Trophoblast cell (in vitro differentiated cells and primary cell): Measurements from ENCODE around the gene GPRIN3.

Experiments used
- DNase-seq, 2 donors: peaks; one replicate each; pipeline ENCODE4 v3.0.0-alpha.2; 2016
- H2AFZ ChIP-seq: 2 replicates; pipeline ENCODE4 v1.6.1; 2013; ENCODE audit warnings: low read length, moderate library complexity, mild to moderate bottlenecking; ENCODE audit not compliant: insufficient read depth, poor library complexity
- H2AK5ac ChIP-seq: 2 replicates; pipeline ENCODE4 v1.6.1; 2013; ENCODE audit warnings: mild to moderate bottlenecking, low read length
- H2BK120ac ChIP-seq: 2 replicates; pipeline ENCODE4 v1.6.1; 2013; ENCODE audit warnings: low read length, mild to moderate bottlenecking, moderate library complexity; ENCODE audit not compliant: insufficient read depth, poor library complexity
- H2BK12ac ChIP-seq: 2 replicates; pipeline ENCODE4 v1.6.1; 2013; ENCODE audit warnings: mild to moderate bottlenecking, low read length, moderate library complexity
- H2BK5ac ChIP-seq: 2 replicates; pipeline ENCODE4 v1.6.1; 2013; ENCODE audit warnings: low read length, low read depth, moderate library complexity, mild to moderate bottlenecking; ENCODE audit not compliant: poor library complexity
- H3K14ac ChIP-seq: 2 replicates; pipeline ENCODE4 v1.6.1; 2013; ENCODE audit warnings: mild to moderate bottlenecking, low read length
- H3K18ac ChIP-seq: 2 replicates; pipeline ENCODE4 v1.6.1; 2013; ENCODE audit warnings: mild to moderate bottlenecking, low read length
- H3K23ac ChIP-seq: 2 replicates; pipeline ENCODE4 v1.6.1; 2013; ENCODE audit warnings: low read length
- H3K27ac ChIP-seq: 2 replicates; pipeline ENCODE4 v1.5.1; 2013; ENCODE audit warnings: low read depth, mild to moderate bottlenecking, inconsistent platforms, low read length, moderate library complexity
- H3K27me3 ChIP-seq: 2 replicates; pipeline ENCODE4 v1.6.1; 2013; ENCODE audit warnings: inconsistent platforms, mild to moderate bottlenecking, low read length, moderate library complexity; ENCODE audit not compliant: insufficient read depth
- H3K36me3 ChIP-seq, 2 experiments: 1 replicate in 1 of 2; 2 replicates in 1 of 2; pipeline ENCODE4 v1.6.1; 2013; ENCODE audit warnings: low read length in 2 of 2, mild to moderate bottlenecking in 2 of 2, moderate library complexity in 1 of 2; ENCODE audit not compliant: insufficient read depth in 2 of 2, control insufficient read depth in 1 of 2
- H3K4ac ChIP-seq: 2 replicates; pipeline ENCODE4 v1.6.1; 2013; ENCODE audit warnings: low read depth, mild to moderate bottlenecking, low read length, moderate library complexity
- H3K4me1 ChIP-seq, 2 experiments: 1 replicate in 1 of 2; 2 replicates in 1 of 2; pipeline ENCODE4 v1.6.1; 2013; ENCODE audit warnings: low read length in 2 of 2, mild to moderate bottlenecking in 2 of 2, moderate library complexity in 1 of 2; ENCODE audit not compliant: insufficient read depth in 2 of 2, control insufficient read depth in 1 of 2
- H3K4me2 ChIP-seq: 2 replicates; pipeline ENCODE4 v1.6.1; 2013; ENCODE audit warnings: inconsistent platforms, mild to moderate bottlenecking, low read length, moderate library complexity
- H3K4me3 ChIP-seq: 2 replicates; pipeline ENCODE4 v1.5.1; 2013; ENCODE audit warnings: mild to moderate bottlenecking, low read depth, low read length, inconsistent platforms
- H3K79me1 ChIP-seq: one replicate; pipeline ENCODE4 v1.6.1; 2013; ENCODE audit warnings: low read length
- H3K79me2 ChIP-seq: 2 replicates; pipeline ENCODE4 v1.6.1; 2013; ENCODE audit warnings: low read length, mild to moderate bottlenecking; ENCODE audit not compliant: control insufficient read depth, insufficient read depth, poor library complexity
- H3K9ac ChIP-seq: 2 replicates; pipeline ENCODE4 v1.6.1; 2013; ENCODE audit warnings: mild to moderate bottlenecking, low read length
- H3K9me3 ChIP-seq: 2 replicates; pipeline ENCODE4 v1.6.1; 2013; ENCODE audit warnings: low read depth, mild to moderate bottlenecking, control low read depth, inconsistent platforms, low read length; ENCODE audit not compliant: insufficient read depth
- H4K12ac ChIP-seq: 2 replicates; pipeline ENCODE4 v1.6.1; 2013; ENCODE audit warnings: low read depth, mild to moderate bottlenecking, low read length, moderate library complexity
- H4K8ac ChIP-seq: 2 replicates; pipeline ENCODE4 v1.6.1; 2013; ENCODE audit warnings: low read depth, mild to moderate bottlenecking, low read length, moderate library complexity
- H4K91ac ChIP-seq: one replicate; pipeline ENCODE4 v1.6.1; 2013; ENCODE audit warnings: low read depth, mild to moderate bottlenecking, low read length, moderate library complexity
- WGBS: extraction: QIAGEN DNeasy Blood & Tissue Kit; methylation state at CpG from one replicate; pipeline ENCODE4 v1.1.7; 2013; ENCODE audit warnings: missing lambda C conversion rate; ENCODE audit not compliant: insufficient read length, insufficient coverage; ENCODE audit errors: extremely low coverage; 5-methylcytosine and 5-hydroxymethylcytosine counted together

Gene GPRIN3

GRCh38 chr4:89352541-89352940 is 44.9 kb upstream of the GPRIN3 start:
- Histone ChIP-seq H2BK12ac (no peak overlapping the region), H4K91ac (no peak overlapping the region)

GRCh38 chr4:89351201-89351600 is 43.6 kb upstream of the GPRIN3 start:
- H2BK120ac ChIP-seq: no peak overlapping the region
- H2AFZ ChIP-seq: no peak overlapping the region
- H3K27me3 ChIP-seq: no peaks in the 10 kb centered on the region
- H2BK5ac ChIP-seq: no peak overlapping the region
- H3K79me2 ChIP-seq: no peaks in the 10 kb centered on the region
- H3K9me3 ChIP-seq: no peaks in the 10 kb centered on the region
- no peak overlapping the region for H4K8ac ChIP-seq
- H3K79me1 ChIP-seq: no peaks in the 10 kb centered on the region
- no peak for DNase-seq
- no peaks in the 10 kb centered on the region for H3K36me3 ChIP-seq
- no peak overlapping the region for H3K18ac ChIP-seq
- no peak overlapping the region for H2BK12ac ChIP-seq
- no peak overlapping the region for H3K4me2 ChIP-seq
- H3K4ac ChIP-seq: no peak overlapping the region
- no peak overlapping the region for H4K91ac ChIP-seq
- no peak overlapping the region for H3K27ac ChIP-seq
- H4K12ac ChIP-seq: no peak overlapping the region
- no peak overlapping the region for H3K9ac ChIP-seq
- H3K14ac ChIP-seq: no peak overlapping the region
- no peak overlapping the region for H3K23ac ChIP-seq
- no peak overlapping the region for H3K4me3 ChIP-seq
- H3K4me1 ChIP-seq: no peaks in the 10 kb centered on the region
- no peak overlapping the region for H2AK5ac ChIP-seq
- WGBS: no CpG with 5 or more reads among the region's 2 CpGs

More at GRCh38 chr4:89352541-89352940, 44.9 kb upstream of the GPRIN3 start:
- Histone ChIP-seq H2BK120ac (no peak overlapping the region), H2AK5ac (no peak overlapping the region), H3K79me2 (no peaks in the 10 kb centered on the region), H3K23ac (no peak overlapping the region), H3K4ac (no peak overlapping the region), H3K9ac (no peak overlapping the region), H3K4me2 (no peak overlapping the region), H3K4me3 (no peak overlapping the region), H3K14ac (no peak overlapping the region), H3K27ac (no peak overlapping the region), H4K8ac (no peak overlapping the region), H3K18ac (no peak overlapping the region), H2AFZ (no peak overlapping the region), H3K9me3 (no peaks in the 10 kb centered on the region), H2BK5ac (no peak overlapping the region), H4K12ac (no peak overlapping the region), H3K79me1 (no peaks in the 10 kb centered on the region), H3K27me3 (no peaks in the 10 kb centered on the region), H3K4me1 (no peaks in the 10 kb centered on the region), H3K36me3 (no peaks in the 10 kb centered on the region)
- no peak for DNase-seq
- WGBS: no CpG with 5 or more reads among the region's 1 CpG

- Histone ChIP-seq H3K79me2 (no peaks in the 10 kb centered on the region), H3K4me1 (no peaks in the 10 kb centered on the region), H2AFZ (no peak overlapping the region), H2BK12ac (no peak overlapping the region), H3K79me1 (no peaks in the 10 kb centered on the region), H3K27me3 (no peaks in the 10 kb centered on the region), H3K4me3 (no peak overlapping the region), H4K91ac (no peak overlapping the region), H3K14ac (no peak overlapping the region), H3K4ac (no peak overlapping the region), H3K4me2 (no peak overlapping the region), H4K8ac (no peak overlapping the region), H2AK5ac (no peak overlapping the region), H4K12ac (no peak overlapping the region), H2BK5ac (no peak overlapping the region), H3K23ac (no peak overlapping the region), H2BK120ac (no peak overlapping the region), H3K9me3 (no peaks in the 10 kb centered on the region), H3K36me3 (no peaks in the 10 kb centered on the region), H3K9ac (no peak overlapping the region), H3K27ac (no peak overlapping the region), H3K18ac (no peak overlapping the region)
- DNase-seq: no peak
- WGBS: no CpG with 5 or more reads among the region's 2 CpGs
These were observed 39.9 kb upstream of the GPRIN3 start for GRCh38 chr4:89347363-89348025.

- H3K18ac ChIP-seq: no peak overlapping the region
- H3K36me3 ChIP-seq: no peaks in the 10 kb centered on the region
- H3K4me1 ChIP-seq: no peaks in the 10 kb centered on the region
- no peak overlapping the region for H2AFZ ChIP-seq
- H3K9ac ChIP-seq: no peak overlapping the region
- H3K9me3 ChIP-seq: no peaks in the 10 kb centered on the region
- H3K4ac ChIP-seq: no peak overlapping the region
- no peak overlapping the region for H2BK12ac ChIP-seq
- H3K79me1 ChIP-seq: no peaks in the 10 kb centered on the region
- no peak overlapping the region for H2AK5ac ChIP-seq
- no peak overlapping the region for H4K12ac ChIP-seq
- H3K79me2 ChIP-seq: no peaks in the 10 kb centered on the region
- H3K4me3 ChIP-seq: no peak overlapping the region
- no peak overlapping the region for H3K14ac ChIP-seq
- H2BK5ac ChIP-seq: no peak overlapping the region
- WGBS: no CpG with 5 or more reads among the region's 3 CpGs
- no peak overlapping the region for H4K91ac ChIP-seq
- no peaks in the 10 kb centered on the region for H3K27me3 ChIP-seq
- no peak overlapping the region for H4K8ac ChIP-seq
- H3K27ac ChIP-seq: no peak overlapping the region
- H3K23ac ChIP-seq: no peak overlapping the region
- H2BK120ac ChIP-seq: no peak overlapping the region
- DNase-seq: no peak
- no peak overlapping the region for H3K4me2 ChIP-seq
These were observed 37.0 kb upstream of the GPRIN3 start for GRCh38 chr4:89344571-89344970.
